ENCODE measurements around the gene SS18L1. TPM values are rescaled to one million over a fixed set of nuclear protein-coding genes. Genes with fewer than 3 reads are reported as not detected.

SS18L1 gene
- total and polyA plus RNA-seq, 3 donors from 2014 or later: 16.2 to 69.5 (median 54.6) TPM

- TF ChIP-seq, protein P1, sequence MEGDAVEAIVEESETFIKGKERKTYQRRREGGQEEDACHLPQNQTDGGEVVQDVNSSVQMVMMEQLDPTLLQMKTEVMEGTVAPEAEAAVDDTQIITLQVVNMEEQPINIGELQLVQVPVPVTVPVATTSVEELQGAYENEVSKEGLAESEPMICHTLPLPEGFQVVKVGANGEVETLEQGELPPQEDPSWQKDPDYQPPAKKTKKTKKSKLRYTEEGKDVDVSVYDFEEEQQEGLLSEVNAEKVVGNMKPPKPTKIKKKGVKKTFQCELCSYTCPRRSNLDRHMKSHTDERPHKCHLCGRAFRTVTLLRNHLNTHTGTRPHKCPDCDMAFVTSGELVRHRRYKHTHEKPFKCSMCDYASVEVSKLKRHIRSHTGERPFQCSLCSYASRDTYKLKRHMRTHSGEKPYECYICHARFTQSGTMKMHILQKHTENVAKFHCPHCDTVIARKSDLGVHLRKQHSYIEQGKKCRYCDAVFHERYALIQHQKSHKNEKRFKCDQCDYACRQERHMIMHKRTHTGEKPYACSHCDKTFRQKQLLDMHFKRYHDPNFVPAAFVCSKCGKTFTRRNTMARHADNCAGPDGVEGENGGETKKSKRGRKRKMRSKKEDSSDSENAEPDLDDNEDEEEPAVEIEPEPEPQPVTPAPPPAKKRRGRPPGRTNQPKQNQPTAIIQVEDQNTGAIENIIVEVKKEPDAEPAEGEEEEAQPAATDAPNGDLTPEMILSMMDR (IDR thresholded peaks at IDR 0.05): no peak
- TF ChIP-seq POLR2A (IDR thresholded peaks at IDR 0.05): no peak
- H3K9me3 ChIP-seq: no peaks in the 10 kb centered on the region
- 95% methylated on average over 11 to 18 of the region's 18 CpGs for WGBS, 2 donors
Measured at GRCh38 chr20:62172666-62173065, 29.1 kb downstream of the SS18L1 start.

GRCh38 chr20:62174021-62174804 is 30.6 kb downstream of the SS18L1 start:
- H3K9me3 ChIP-seq: no peaks in the 10 kb centered on the region
- TF ChIP-seq, protein P1 (IDR thresholded peaks at IDR 0.05): no peak
- TF ChIP-seq POLR2A (IDR thresholded peaks at IDR 0.05): no peak
- H3K27me3 ChIP-seq: no peaks in the 10 kb centered on the region
- no peaks in the 10 kb centered on the region for H3K4me1 ChIP-seq
- H3K36me3 ChIP-seq (ENCODE audit: low read depth, missing control alignments): no peaks in the 10 kb centered on the region
- 92 to 93% methylated on average over 28 of the region's 28 CpGs for WGBS, 2 donors
- intact Hi-C loops (cut with DNase I; ENCODE audit: low total_unique reads): no loop called here
- no peak overlapping the region for H3K27ac ChIP-seq
- DNase-seq: no peak
- H3K4me3 ChIP-seq: no peak overlapping the region

More at GRCh38 chr20:62172666-62173065, 29.1 kb downstream of the SS18L1 start:
- intact Hi-C loops (cut with DNase I; ENCODE audit: low total_unique reads): no loop called here
- H3K27me3 ChIP-seq: no peaks in the 10 kb centered on the region
- no peak overlapping the region for H3K27ac ChIP-seq
- DNase-seq: no peak
- H3K36me3 ChIP-seq (ENCODE audit: low read depth, missing control alignments): no peaks in the 10 kb centered on the region
- no peaks in the 10 kb centered on the region for H3K4me1 ChIP-seq
- H3K4me3 ChIP-seq: no peak overlapping the region

- H3K27me3 ChIP-seq: no peaks in the 10 kb centered on the region
- DNase-seq: no peak
- intact Hi-C loops (cut with DNase I; ENCODE audit: low total_unique reads): no loop called here
- no peak overlapping the region for H3K4me3 ChIP-seq
- H3K9me3 ChIP-seq: no peaks in the 10 kb centered on the region
- H3K36me3 ChIP-seq (ENCODE audit: low read depth, missing control alignments): no peaks in the 10 kb centered on the region
- H3K4me1 ChIP-seq: no peaks in the 10 kb centered on the region
- no peak overlapping the region for H3K27ac ChIP-seq
- TF ChIP-seq, protein P1 (IDR thresholded peaks at IDR 0.05): no peak
- no peak for TF ChIP-seq POLR2A (IDR thresholded peaks at IDR 0.05)
- WGBS, 2 donors: 88 to 94% methylated on average over 25 to 26 of the region's 26 CpGs
Measured at GRCh38 chr20:62174870-62175624, 31.5 kb downstream of the SS18L1 start.

DNA sequence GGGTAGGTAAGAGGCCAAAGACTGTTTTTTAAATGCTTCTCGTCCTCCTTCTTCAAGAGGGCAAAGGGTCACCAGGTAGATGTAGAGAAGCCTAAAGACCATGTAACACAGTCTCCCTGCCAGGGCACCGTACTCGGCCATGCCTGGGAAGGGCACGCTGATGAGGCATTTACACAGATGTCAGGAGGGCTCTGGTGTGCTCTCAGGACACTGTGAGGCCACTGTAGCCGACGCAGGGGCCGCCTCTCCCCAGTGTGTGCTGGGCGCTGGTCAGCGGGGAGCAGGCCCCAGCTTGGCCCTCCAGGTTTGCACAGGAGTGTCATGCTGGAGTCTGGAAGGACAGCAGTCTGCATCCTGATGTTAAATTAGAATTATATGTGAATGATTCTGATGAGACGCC is 32.1 kb downstream of the SS18L1 start:
- 86 to 95% methylated on average over 10 of the region's 10 CpGs for WGBS, 2 donors
- no peak overlapping the region for H3K4me3 ChIP-seq
- H3K27ac ChIP-seq: no peak overlapping the region
- TF ChIP-seq, protein P1 (IDR thresholded peaks at IDR 0.05): no peak
- TF ChIP-seq POLR2A (IDR thresholded peaks at IDR 0.05): no peak
- H3K27me3 ChIP-seq: no peaks in the 10 kb centered on the region
- H3K4me1 ChIP-seq: no peaks in the 10 kb centered on the region
- no peak for DNase-seq
- intact Hi-C loops (cut with DNase I; ENCODE audit: low total_unique reads): no loop called here
- H3K9me3 ChIP-seq: no peaks in the 10 kb centered on the region
- no peaks in the 10 kb centered on the region for H3K36me3 ChIP-seq (ENCODE audit: low read depth, missing control alignments)

All from testis (tissue), 3 donors.